PC-9 (cell line): ENCODE results near the gene MAST4. TPM values are rescaled to one million over a fixed set of nuclear protein-coding genes. Genes with fewer than 3 reads are reported as not detected.

Experiments
- BruUV-seq: library from RNA; stranded (reverse); fragments of 400-500 nt; replicated peaks from 2 replicates; lab custom pipeline; 2021; lab: Mats Ljungman, UMichigan
- CTCF ChIA-PET: fragments of 300-600 bp; sonication (Branson Sonifier 250); formaldehyde crosslinking; loops from one replicate; lab custom pipeline; 2022; ENCODE audit warnings: antibody characterized with exemption; lab: Charles Lee
- POLR2A ChIA-PET: fragments of 300-600 bp; sonication (Branson Sonifier 250); formaldehyde crosslinking; loops from one replicate; lab custom pipeline; 2022; ENCODE audit warnings: antibody characterized with exemption; ENCODE audit not compliant: unreplicated experiment; lab: Charles Lee
- DNase-seq, 2 experiments: peaks; one replicate each; pipeline versions ENCODE4 v3.0.0 to v3.0.0-alpha.2; 2015 to 2022; ENCODE audit warnings: mixed read lengths in 1 of 2
- H2AFZ ChIP-seq: fragments of 200-600 bp; sonication (generic); 2 replicates; pipeline ENCODE4 v1.8.1; 2017; ENCODE audit warnings: antibody characterized with exemption
- H3F3A ChIP-seq: fragments of 200-600 bp; sonication (generic); 2 replicates; pipeline ENCODE4 v1.8.1; 2017; ENCODE audit warnings: antibody characterized with exemption, mild to moderate bottlenecking, low read depth; ENCODE audit not compliant: insufficient read depth
- H3K27ac ChIP-seq: fragments of 200-600 bp; sonication (generic); 2 replicates; pipeline ENCODE4 v1.6.1; 2016; ENCODE audit warnings: mixed run types
- H3K27me3 ChIP-seq: fragments of 200-600 bp; sonication (generic); 2 replicates; pipeline ENCODE4 v1.6.1; 2016; ENCODE audit warnings: low read depth, mixed run types; ENCODE audit not compliant: insufficient read depth
- H3K36me3 ChIP-seq: fragments of 200-600 bp; sonication (generic); 2 replicates; pipeline ENCODE4 v1.6.1; 2016; ENCODE audit warnings: low read depth, mixed run types
- H3K4me1 ChIP-seq: fragments of 200-600 bp; sonication (generic); replicated peaks from 2 replicates; pipeline ENCODE4 v1.6.1; 2016; ENCODE audit warnings: mixed run types; ENCODE audit not compliant: insufficient read depth
- H3K4me2 ChIP-seq: fragments of 200-600 bp; sonication (generic); 2 replicates; pipeline ENCODE4 v1.6.1; 2017; ENCODE audit warnings: mixed run types
- H3K4me3 ChIP-seq: fragments of 200-600 bp; sonication (generic); 2 replicates; pipeline ENCODE4 v1.6.1; 2016; ENCODE audit warnings: mixed run types
- H3K79me2 ChIP-seq: fragments of 200-600 bp; sonication (generic); 2 replicates; pipeline ENCODE4 v1.6.1; 2017; ENCODE audit warnings: low read depth, mixed run types
- H3K9me2 ChIP-seq: fragments of 200-600 bp; sonication (generic); 2 replicates; pipeline ENCODE4 v1.8.1; 2017; ENCODE audit warnings: mild to moderate bottlenecking; ENCODE audit not compliant: insufficient read depth
- H3K9me3 ChIP-seq: fragments of 200-600 bp; sonication (generic); 2 replicates; pipeline ENCODE4 v1.8.1; 2016; ENCODE audit warnings: low read depth; ENCODE audit not compliant: insufficient read depth
- H4K20me1 ChIP-seq: fragments of 200-600 bp; sonication (generic); 2 replicates; pipeline ENCODE4 v1.8.1; 2017; ENCODE audit not compliant: insufficient read depth
- EZH2 ChIP-seq: fragments of 200-600 bp; sonication (generic); IDR thresholded peaks from 2 replicates; pipeline ENCODE4 v1.8.0; 2017; ENCODE audit warnings: antibody characterized with exemption, low read depth
- intact Hi-C: fragments of 100-400 bp; cut with micrococcal nuclease; formaldehyde crosslinking; loops from one replicate; pipeline ENCODE4 v1.10.0; 2022; ENCODE audit not compliant: unreplicated experiment
- total RNA-seq: library from RNA; stranded (reverse); gene quantifications from 2 replicates; pipeline ENCODE4 v1.2.3, GENCODE V29; 2021
- TF ChIP-seq, protein P1 (sequence below): fragments of 200-600 bp; sonication (generic); conservative IDR thresholded peaks from 2 replicates; pipeline ENCODE4 v1.6.1; 2017; ENCODE audit warnings: mixed run types, antibody characterized with exemption, mild to moderate bottlenecking, moderate library complexity

MAST4 gene
- total RNA-seq, 1 experiment from 2014 or later = 19.3 TPM

DNA sequence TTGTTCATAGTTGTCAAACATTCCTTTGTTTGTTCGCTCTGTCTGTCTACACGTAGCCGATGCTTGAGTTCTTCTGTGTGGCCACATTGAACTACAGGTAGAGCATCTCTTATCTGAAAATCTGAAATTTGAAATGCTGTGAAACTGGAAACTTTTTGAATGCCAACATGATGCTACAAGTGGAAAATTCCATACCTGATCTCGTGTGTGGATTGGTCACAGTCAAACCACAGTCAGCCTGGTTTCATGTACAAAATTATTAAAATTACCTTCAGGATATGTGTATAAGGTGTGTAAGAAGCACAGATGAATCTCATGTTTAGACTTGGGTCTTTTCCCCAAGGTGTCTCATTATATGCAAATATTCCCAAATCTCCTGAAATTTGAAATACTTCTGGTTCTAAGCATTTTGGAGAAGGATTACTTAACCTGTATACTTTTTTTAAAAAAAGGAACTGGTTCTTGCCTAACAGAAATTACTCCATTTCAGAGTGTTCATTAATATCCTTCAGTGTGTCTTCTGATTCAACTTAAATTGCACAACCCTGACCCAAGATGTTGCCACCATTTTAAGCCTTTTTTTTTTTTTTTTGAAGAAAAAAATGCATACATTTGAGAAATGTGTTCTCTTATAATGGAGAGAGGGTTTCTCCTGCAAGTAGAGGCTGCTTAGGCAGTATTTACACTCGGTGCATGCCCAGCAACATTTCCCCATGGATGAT is 254.3 kb downstream of the MAST4 start:
- no peaks in the 10 kb centered on the region for H3F3A ChIP-seq
- POLR2A ChIA-PET = interaction anchor here (0.7 kb wide), 1 partner anchor 163 kb away, joined by 3 read pairs; no protein-coding TSS in a partner anchor
- H3K4me2 ChIP-seq = peak overlapping the region; percentile 11
- peaks cover 25% of the 10 kb centered on the region for H3K4me1 ChIP-seq
- H3K36me3 ChIP-seq = no peaks in the 10 kb centered on the region
- no peak for TF ChIP-seq EZH2
- TF ChIP-seq, protein P1, sequence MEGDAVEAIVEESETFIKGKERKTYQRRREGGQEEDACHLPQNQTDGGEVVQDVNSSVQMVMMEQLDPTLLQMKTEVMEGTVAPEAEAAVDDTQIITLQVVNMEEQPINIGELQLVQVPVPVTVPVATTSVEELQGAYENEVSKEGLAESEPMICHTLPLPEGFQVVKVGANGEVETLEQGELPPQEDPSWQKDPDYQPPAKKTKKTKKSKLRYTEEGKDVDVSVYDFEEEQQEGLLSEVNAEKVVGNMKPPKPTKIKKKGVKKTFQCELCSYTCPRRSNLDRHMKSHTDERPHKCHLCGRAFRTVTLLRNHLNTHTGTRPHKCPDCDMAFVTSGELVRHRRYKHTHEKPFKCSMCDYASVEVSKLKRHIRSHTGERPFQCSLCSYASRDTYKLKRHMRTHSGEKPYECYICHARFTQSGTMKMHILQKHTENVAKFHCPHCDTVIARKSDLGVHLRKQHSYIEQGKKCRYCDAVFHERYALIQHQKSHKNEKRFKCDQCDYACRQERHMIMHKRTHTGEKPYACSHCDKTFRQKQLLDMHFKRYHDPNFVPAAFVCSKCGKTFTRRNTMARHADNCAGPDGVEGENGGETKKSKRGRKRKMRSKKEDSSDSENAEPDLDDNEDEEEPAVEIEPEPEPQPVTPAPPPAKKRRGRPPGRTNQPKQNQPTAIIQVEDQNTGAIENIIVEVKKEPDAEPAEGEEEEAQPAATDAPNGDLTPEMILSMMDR = no peak
- H3K79me2 ChIP-seq = no peaks in the 10 kb centered on the region
- H3K4me3 ChIP-seq = no peak overlapping the region
- no peaks in the 10 kb centered on the region for H3K9me2 ChIP-seq
- CTCF ChIA-PET = no interaction called here
- no peaks in the 10 kb centered on the region for H3K9me3 ChIP-seq
- no TSS peak for BruUV-seq
- intact Hi-C loops = no loop called here
- no peak for DNase-seq
- H4K20me1 ChIP-seq = no peaks in the 10 kb centered on the region
- no peaks in the 10 kb centered on the region for H3K27me3 ChIP-seq
- peak overlapping the region; percentile 69 for H3K27ac ChIP-seq
- no peak overlapping the region for H2AFZ ChIP-seq

DNA sequence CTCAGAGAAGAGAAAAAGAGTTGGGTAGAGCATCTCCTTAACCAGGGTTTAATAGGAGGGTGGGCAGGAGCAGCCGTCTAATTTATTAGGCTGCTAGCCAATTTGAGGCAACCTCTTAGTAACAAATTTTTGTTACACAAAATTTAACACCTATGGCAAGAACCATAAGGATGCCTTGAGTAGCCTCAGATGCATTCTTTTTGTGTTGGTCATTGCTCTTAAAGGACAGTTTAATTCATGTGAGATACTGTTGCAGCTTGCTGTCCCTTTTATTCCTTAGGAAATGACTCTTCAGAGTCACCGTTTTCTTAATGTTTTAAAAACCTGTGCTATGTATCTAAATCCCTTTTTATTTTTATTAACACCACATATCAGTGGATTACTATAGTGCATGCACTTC is 255.1 kb downstream of the MAST4 start:
- POLR2A ChIA-PET = no interaction called here
- H3K27me3 ChIP-seq = no peaks in the 10 kb centered on the region
- no peak for TF ChIP-seq EZH2
- TF ChIP-seq, protein P1 = no peak
- H3K79me2 ChIP-seq = no peaks in the 10 kb centered on the region
- no peaks in the 10 kb centered on the region for H3K36me3 ChIP-seq
- DNase-seq = no peak
- no peaks in the 10 kb centered on the region for H3F3A ChIP-seq
- no peak overlapping the region for H3K4me3 ChIP-seq
- no peak overlapping the region for H3K27ac ChIP-seq
- H3K4me2 ChIP-seq = no peak overlapping the region
- intact Hi-C loops = no loop called here
- H4K20me1 ChIP-seq = no peaks in the 10 kb centered on the region
- CTCF ChIA-PET = no interaction called here
- no peak overlapping the region for H2AFZ ChIP-seq
- no TSS peak for BruUV-seq
- H3K4me1 ChIP-seq = peaks cover 25% of the 10 kb centered on the region
- no peaks in the 10 kb centered on the region for H3K9me2 ChIP-seq
- H3K9me3 ChIP-seq = no peaks in the 10 kb centered on the region

- Histone ChIP-seq H3K79me2 (no peaks in the 10 kb centered on the region), H3K27ac (no peak overlapping the region), H2AFZ (no peak overlapping the region), H3K9me2 (no peaks in the 10 kb centered on the region), H3K9me3 (no peaks in the 10 kb centered on the region), H3K4me2 (no peak overlapping the region), H4K20me1 (no peaks in the 10 kb centered on the region), H3K36me3 (no peaks in the 10 kb centered on the region), H3K27me3 (no peaks in the 10 kb centered on the region), H3K4me1 (peaks cover 24% of the 10 kb centered on the region), H3K4me3 (no peak overlapping the region), H3F3A (no peaks in the 10 kb centered on the region)
- ChIA-PET CTCF (no interaction called here), POLR2A (no interaction called here)
- intact Hi-C loops = no loop called here
- DNase-seq = no peak
- TF ChIP-seq, protein P1 = no peak
- no peak for TF ChIP-seq EZH2
- no TSS peak for BruUV-seq
Measured at GRCh38 chr5:66854416-66854815, 258.2 kb downstream of the MAST4 start.
